ENCODE results near the gene ARID1B. TPM values are rescaled to one million over a fixed set of nuclear protein-coding genes. Genes with fewer than 3 reads are reported as not detected.

The ARID1B gene
- total RNA-seq, 1 donor from 2014 or later: 78.1 TPM

DNA sequence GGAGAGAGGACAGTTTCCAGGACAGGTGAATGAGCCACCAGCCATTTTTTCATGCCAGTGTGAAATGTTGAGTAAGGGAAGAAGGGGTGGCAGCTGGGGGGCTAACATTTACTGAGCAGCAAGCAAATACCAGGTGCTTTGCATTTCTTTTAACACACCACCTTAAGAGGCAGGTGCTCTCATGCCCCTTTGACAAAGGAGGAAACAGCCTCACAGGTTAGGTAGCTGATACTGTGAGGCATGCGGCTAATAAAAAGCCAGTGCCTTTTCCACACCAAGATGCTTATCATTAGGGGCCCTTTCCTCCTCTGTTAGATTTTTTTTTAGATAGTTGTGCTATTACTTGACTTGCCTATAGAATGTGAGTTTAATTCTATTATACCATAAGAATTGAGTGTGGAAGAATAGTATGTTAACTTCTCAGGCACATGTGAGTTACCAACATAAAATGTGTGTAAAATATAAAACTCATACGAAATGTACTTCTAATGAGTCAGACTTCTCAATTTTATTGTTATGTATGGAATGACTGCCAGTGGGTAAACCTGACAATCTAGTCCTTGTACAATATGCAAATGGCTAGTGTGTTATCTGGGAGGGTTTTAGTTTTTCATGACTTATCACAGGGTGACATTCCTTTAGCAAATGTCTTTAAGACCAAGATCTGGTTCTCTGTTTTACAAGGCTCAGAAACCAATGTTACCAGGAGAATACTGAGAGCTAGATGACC, 286.2 kb downstream of the ARID1B start:
- Mint-ChIP-seq H3K36me3 (ENCODE audit: unreplicated experiment) (no peaks in the 10 kb centered on the region), H3K27me3 (ENCODE audit: unreplicated experiment) (no peaks in the 10 kb centered on the region), H3K4me1 (ENCODE audit: unreplicated experiment) (peaks cover 43% of the 10 kb centered on the region), H3K4me3 (ENCODE audit: unreplicated experiment) (no peak overlapping the region), H3K9me3 (ENCODE audit: unreplicated experiment) (no peaks in the 10 kb centered on the region), H3K27ac (ENCODE audit: unreplicated experiment) (no peak overlapping the region)
- no peak for DNase-seq (ENCODE audit: extremely low spot score, unreplicated experiment)
- TF ChIP-seq, protein P1, sequence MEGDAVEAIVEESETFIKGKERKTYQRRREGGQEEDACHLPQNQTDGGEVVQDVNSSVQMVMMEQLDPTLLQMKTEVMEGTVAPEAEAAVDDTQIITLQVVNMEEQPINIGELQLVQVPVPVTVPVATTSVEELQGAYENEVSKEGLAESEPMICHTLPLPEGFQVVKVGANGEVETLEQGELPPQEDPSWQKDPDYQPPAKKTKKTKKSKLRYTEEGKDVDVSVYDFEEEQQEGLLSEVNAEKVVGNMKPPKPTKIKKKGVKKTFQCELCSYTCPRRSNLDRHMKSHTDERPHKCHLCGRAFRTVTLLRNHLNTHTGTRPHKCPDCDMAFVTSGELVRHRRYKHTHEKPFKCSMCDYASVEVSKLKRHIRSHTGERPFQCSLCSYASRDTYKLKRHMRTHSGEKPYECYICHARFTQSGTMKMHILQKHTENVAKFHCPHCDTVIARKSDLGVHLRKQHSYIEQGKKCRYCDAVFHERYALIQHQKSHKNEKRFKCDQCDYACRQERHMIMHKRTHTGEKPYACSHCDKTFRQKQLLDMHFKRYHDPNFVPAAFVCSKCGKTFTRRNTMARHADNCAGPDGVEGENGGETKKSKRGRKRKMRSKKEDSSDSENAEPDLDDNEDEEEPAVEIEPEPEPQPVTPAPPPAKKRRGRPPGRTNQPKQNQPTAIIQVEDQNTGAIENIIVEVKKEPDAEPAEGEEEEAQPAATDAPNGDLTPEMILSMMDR (IDR thresholded peaks at IDR 0.05): no peak

DNA sequence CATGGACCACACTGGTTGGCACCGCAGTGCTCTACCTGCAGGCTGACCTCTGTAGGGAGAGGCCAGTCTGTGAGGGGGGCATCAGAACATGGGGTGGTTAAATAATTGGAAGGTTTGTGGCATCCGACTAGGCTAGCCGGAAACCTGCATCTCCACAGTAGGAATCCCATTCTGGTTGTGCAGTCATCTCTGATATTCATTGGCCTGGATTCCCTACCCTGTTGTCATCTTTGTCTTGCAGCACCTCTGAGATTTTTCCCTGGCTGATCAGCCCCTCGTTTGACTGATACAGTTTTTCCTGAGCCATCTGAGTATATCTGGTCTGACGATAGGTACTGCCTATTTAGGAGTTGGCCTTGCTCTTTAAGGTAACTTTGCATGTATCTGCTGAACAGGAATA, 286.7 kb downstream of the ARID1B start:
- Mint-ChIP-seq H3K27ac (ENCODE audit: unreplicated experiment) (no peak overlapping the region), H3K4me3 (ENCODE audit: unreplicated experiment) (no peak overlapping the region), H3K9me3 (ENCODE audit: unreplicated experiment) (no peaks in the 10 kb centered on the region), H3K4me1 (ENCODE audit: unreplicated experiment) (peaks cover 47% of the 10 kb centered on the region), H3K27me3 (ENCODE audit: unreplicated experiment) (no peaks in the 10 kb centered on the region), H3K36me3 (ENCODE audit: unreplicated experiment) (no peaks in the 10 kb centered on the region)
- no peak for DNase-seq (ENCODE audit: extremely low spot score, unreplicated experiment)
- TF ChIP-seq, protein P1 (IDR thresholded peaks at IDR 0.05): no peak

DNA sequence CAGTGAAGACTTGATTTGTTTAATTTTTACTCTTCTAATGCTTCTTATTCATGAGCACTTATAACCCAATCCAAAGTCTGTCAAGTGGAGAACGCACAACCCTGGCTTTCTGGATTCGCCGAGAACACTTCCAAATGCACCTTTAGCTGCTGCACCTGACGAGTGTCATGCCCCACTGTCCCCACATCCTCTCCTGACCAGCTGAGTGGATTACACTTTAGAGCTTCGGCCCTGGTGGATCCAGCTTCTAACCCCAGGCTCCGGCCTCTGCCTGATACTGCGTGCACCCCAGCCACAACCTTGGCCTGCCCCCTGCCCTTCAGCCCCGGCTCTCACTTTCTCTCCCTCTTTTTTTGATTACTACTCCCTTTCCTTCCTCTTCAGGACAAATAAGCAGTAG, 287.3 kb downstream of the ARID1B start:
- H3K4me1 Mint-ChIP-seq (ENCODE audit: unreplicated experiment): peaks cover 49% of the 10 kb centered on the region
- H3K27me3 Mint-ChIP-seq (ENCODE audit: unreplicated experiment): no peaks in the 10 kb centered on the region
- DNase-seq (ENCODE audit: extremely low spot score, unreplicated experiment): no peak
- H3K27ac Mint-ChIP-seq (ENCODE audit: unreplicated experiment): no peak overlapping the region
- H3K9me3 Mint-ChIP-seq (ENCODE audit: unreplicated experiment): no peaks in the 10 kb centered on the region
- TF ChIP-seq, protein P1 (IDR thresholded peaks at IDR 0.05): no peak
- H3K36me3 Mint-ChIP-seq (ENCODE audit: unreplicated experiment): no peaks in the 10 kb centered on the region
- no peak overlapping the region for H3K4me3 Mint-ChIP-seq (ENCODE audit: unreplicated experiment)

DNA sequence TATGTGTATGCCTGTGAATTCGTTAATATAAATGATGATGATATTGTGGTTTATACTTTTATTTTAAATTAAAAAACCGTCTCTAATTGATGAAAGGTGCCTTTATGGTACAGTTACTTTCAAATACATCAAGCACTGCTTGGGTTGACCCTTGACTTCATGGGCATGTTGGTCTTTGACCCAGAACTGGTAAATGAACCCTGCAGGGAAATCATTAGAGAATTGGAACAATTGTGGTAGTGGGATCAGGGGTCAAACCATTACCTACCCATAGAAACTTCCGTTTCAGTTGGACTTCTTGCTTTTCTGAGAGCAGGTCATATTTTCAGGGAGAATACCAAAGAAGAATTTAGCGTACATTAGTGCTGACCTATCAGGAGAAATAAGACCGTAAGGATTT, 288.2 kb downstream of the ARID1B start:
- H3K36me3 Mint-ChIP-seq (ENCODE audit: unreplicated experiment): no peaks in the 10 kb centered on the region
- H3K27me3 Mint-ChIP-seq (ENCODE audit: unreplicated experiment): no peaks in the 10 kb centered on the region
- H3K9me3 Mint-ChIP-seq (ENCODE audit: unreplicated experiment): no peaks in the 10 kb centered on the region
- H3K27ac Mint-ChIP-seq (ENCODE audit: unreplicated experiment): no peak overlapping the region
- H3K4me1 Mint-ChIP-seq (ENCODE audit: unreplicated experiment): peaks cover 47% of the 10 kb centered on the region
- no peak overlapping the region for H3K4me3 Mint-ChIP-seq (ENCODE audit: unreplicated experiment)
- TF ChIP-seq, protein P1 (IDR thresholded peaks at IDR 0.05): no peak
- DNase-seq (ENCODE audit: extremely low spot score, unreplicated experiment): no peak

DNA sequence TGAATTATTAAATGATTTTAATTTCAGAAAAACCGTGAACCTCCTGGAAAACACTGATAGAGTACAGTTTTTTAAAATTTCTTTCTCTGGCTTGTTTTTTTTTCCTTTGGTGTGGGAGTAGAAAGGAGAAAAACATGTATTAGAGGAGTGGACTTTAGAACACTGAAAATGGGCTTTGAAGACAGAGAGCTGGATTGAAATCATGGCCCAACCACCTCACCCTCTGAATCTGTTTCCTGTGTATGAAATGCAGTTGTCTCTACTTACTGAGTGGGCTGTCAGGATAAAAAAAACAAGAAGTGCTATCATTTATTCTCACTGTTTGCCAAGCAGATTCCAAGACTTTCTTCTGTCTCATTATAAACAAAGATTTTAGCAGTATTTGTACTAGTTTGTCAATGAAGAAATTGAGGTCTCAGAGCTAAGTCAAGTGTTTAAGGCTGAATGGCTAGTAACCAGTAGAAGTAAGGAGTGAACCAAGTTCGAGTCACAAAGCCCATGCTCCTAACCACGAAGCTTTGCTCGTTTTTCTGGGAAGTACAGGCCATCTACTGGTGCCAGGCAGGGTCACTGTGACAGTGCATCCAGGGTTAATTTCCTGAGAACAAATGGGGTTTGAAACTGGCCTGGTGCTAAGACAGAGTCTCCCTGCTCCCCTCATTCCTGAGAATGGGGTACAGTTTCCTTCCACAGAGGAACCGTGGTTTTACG, 289.8 kb downstream of the ARID1B start:
- H3K9me3 Mint-ChIP-seq (ENCODE audit: unreplicated experiment): no peaks in the 10 kb centered on the region
- H3K27ac Mint-ChIP-seq (ENCODE audit: unreplicated experiment): no peak overlapping the region
- peaks cover 52% of the 10 kb centered on the region for H3K4me1 Mint-ChIP-seq (ENCODE audit: unreplicated experiment)
- no peak for DNase-seq (ENCODE audit: extremely low spot score, unreplicated experiment)
- no peak overlapping the region for H3K4me3 Mint-ChIP-seq (ENCODE audit: unreplicated experiment)
- H3K36me3 Mint-ChIP-seq (ENCODE audit: unreplicated experiment): no peaks in the 10 kb centered on the region
- no peaks in the 10 kb centered on the region for H3K27me3 Mint-ChIP-seq (ENCODE audit: unreplicated experiment)
- TF ChIP-seq, protein P1 (IDR thresholded peaks at IDR 0.05): no peak

Data from osteocyte (in vitro differentiated cells).